LoVo (cell line): Measurements from ENCODE around the gene GATAD2A.
"Not testable (repeated sequence)": the region's sequence is repeated elsewhere in the genome, so short reads cannot be mapped to it uniquely, and the experiment has no call there.

Experiments used
- DNase-seq: peaks from one replicate; pipeline ENCODE4 v3.0.0-alpha.2; 2016; ENCODE audit warnings: low spot score

GATAD2A gene

DNA sequence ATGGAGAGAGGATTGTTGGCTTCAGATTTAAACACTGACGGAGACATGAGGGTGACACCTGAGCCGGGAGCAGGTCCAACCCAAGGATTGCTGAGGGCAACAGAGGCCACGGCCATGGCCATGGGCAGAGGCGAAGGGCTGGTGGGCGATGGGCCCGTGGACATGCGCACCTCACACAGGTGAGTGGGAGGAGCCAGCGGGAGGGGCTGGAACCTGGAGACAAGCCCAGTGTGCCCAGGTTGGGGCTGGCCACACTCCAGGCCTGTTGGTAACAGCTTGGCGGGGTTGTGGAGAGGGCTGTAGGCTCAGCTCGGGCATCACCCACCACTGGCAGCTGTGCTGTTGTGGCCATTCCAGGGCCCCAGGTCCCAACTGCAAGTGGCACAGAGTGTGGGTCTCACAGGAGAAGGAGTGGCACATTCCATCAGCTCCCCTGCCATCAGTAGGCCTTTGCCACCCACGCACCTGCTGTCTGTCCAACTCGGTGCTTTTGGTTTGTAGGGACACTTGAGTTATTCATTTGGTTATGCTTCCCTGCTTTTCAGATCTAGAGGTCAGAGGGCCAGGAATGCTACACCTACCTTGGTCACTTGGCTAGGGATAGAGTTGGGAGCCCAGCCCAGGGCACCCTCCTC is 60.1 kb downstream of the GATAD2A start:
- DNase-seq = no peak

DNA sequence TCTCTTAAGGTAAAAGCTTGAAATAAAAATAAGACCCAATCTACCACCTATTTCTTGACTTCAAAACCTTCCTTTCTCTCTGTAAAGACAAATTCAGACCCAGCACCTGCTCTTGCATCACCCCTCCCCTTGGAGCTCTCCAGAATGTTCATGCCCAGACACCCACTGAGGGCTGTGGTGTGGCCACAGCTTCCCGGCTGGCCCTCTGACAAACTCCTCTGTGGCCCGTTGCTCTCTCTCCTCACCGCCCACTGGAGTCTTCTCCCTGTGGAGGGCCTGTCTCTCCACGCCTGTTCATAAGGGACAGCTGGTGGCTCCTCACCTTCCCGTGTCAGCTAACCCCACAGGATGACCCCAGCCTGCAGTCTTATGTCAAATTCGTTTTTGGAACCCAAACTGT is 60.7 kb downstream of the GATAD2A start:
- DNase-seq = no peak

DNA sequence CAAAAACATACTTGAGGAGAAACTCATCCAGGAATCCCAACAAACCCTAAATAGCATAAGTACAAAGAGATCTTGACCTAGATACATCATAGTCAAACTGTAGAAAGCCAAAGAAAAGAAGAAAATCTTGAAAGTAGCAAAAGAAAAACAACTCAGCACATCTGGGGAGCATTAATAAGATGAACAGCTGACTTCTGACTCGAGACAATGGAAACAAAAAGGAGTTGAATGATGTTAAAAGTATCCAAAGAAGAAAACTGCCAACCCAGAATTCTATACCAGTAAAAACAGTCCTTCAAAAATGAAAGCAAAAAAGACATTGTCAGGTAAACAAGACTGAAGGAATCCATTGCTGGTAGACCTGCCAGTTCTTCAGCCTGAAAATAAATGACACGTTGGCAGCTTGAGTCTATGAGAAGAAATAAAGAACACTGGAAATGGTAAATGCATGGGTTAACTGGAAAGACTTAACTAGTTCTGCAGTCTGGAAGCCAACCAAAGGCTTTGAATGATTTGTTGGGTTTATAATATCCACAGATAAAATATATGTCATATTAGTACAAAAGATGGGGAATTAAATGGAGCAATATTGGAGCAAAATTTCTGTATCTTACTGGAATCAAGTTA is 63.1 kb downstream of the GATAD2A start:
- DNase-seq = no peak

DNA sequence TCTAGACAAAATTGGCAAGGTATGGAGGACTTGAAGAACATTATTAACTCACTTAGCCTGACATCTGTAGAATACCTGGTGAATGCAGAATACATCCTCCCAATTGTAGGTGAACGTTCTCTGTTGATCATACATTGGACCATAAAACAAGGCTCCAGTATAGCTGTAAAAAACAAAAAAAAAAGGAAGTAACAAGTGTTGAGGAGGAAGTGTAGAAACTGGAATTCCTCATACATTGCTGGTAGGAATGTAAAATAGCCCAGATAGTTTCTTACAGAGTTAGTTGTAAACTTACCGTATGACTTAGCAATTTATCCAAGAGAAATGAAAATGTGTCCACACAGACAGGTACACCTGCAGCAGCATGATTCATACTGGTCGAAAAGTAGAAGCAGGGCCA is 65.1 kb downstream of the GATAD2A start:
- DNase-seq = no peak

DNA sequence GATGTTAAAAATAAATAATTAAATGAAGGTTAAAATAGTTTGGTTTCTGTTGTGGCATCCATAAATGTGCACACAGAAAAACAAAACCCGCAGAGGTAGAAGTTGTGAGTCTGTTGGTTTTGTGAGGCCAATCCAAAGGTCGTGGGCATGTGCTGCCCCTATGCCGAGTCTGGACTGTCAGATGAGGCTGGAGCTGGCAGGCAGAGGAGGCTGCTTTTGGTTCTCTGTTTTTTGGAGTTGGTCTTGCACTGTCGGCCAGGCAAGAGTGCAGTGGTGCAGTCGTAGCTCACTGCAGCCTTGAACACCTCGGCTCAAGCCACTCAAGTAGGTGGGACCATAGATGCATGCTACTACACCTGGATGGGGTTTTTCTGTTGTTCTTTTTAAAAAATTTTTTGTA is 66.2 kb downstream of the GATAD2A start:
- no peak for DNase-seq

DNA sequence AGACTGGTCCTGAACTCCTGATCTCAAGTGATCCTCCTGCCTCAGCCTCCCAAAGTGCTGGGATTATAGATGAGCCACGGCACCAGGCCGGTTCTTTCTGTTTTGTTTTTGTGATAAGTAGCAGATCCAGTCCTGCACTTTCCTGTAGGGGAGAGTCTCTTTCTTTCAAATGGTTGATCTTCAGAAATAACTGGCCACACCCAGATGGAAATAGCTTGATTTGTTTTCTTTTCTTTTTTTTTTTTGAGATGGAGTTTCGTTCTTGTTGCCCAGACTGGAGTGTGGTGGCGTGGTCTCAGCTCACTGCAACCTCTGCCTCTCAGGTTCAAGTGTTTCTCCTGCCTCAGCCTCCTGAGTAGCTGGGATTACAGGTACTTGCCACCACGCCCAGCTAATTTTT is 66.6 kb downstream of the GATAD2A start:
- not testable (repeated sequence) for DNase-seq

DNA sequence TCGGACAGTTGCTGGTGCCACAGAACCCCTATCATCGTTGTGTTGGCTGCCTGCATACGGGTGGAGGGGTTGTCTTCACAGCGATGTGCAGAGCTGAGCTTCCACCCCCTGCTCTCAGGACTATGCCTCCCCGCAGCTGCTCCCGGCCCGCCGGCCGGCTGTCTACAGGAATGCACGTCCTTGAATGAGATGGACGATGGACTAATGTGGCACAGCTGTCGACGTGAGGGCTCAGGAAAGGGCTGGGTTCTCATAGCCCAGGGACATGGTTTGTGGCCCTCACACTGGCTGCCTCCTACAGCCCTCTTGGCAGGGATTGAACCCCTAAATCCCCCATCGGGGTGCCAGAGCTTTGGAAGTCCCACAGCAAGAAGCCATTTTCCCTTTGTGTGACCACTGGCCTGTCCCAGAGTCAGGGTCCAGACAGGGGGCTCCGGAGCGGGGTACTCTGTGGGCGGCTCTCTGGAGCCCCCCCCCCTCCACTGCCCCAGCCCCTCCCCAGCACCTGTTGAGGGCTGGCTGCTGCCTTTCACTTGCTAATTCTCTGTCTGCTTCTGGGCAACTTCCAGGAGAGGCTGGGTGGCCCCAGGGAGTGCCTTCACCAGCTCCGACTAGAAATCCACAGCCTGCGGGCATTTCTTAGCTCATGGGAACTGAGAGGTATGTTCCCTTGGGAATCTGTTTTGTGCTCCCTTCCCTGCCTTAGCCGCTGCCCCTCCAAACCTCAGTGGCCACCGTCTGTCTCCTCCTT is 69.7 kb downstream of the GATAD2A start:
- DNase-seq = no peak

DNA sequence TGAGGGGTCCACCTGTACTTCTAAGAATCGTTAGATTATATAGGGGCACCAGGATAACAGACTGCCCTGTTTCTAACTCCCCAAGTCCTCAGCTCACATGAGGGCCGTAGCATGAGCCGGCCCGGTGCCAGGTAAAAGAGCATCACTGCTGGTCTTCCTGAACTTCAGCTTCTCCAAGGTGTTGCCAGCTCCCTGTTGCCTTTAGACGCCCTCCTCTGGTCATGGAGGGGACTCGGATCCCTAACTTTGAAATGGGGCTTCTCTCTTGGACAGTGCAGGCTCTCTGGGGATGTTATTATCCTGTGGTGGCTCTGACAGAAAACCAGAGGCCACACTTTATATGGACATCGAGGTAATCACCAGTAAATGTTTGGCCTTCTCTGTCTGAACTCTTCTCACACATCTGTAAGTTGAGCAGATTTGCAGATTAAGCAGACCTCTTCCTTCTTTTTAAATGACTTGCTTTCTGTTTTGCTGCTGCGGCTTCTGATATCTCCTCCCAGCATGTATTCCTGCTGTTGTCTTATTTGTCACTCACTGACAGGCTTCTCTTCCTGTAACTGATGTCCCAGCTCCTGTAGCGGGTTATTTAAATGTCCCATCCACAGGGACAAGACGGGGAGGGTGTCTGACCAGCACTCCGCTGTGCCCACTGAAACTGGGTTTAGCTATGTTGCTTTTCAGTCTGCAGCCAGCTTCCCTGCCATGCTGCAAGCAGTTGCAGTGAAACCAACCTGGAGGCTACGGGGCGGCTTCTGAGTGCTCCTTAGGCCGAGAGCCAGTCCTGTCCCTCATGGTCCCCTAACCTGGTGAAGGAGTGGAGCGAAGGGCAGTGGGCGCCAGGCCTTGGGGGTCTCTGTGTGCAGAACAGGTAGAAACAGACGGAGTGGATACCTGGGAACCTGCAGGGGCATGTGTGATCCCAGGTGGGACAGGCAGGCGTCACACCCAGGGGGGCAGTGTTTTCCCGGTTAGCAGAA is 70.7 kb downstream of the GATAD2A start:
- DNase-seq = no peak

DNA sequence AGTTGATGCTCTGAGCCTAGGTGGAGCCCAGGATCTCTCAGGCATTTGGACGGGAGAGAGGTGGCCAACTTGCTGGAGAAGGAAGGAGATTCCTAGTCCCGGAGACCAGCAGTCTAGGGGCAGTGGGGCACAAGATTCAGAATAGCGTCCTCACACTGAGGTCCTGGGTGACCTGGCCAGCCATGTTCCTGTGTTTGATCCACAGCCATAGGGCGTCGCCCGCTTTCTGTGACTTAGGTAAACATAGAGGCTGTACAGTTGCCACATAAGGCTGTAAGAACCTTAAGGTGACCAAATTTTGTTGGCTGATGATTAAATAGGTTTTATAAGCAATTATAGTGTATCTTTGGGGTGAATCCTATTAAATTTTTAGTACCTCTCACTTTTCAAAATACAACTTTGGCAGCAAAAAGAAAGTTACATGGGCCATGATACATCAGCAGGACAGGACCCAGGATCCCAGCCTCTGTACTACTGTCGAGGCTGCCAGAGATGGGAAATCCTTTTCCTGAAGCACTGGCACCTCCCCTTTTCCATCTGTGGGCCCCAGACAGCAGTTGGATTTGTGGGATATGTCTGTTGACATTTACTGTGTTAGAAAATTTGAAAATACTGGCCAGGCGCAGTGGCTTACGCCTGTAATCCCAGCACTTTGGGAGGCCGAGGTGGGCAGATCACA is 72.4 kb downstream of the GATAD2A start:
- DNase-seq = peak; percentile 23

DNA sequence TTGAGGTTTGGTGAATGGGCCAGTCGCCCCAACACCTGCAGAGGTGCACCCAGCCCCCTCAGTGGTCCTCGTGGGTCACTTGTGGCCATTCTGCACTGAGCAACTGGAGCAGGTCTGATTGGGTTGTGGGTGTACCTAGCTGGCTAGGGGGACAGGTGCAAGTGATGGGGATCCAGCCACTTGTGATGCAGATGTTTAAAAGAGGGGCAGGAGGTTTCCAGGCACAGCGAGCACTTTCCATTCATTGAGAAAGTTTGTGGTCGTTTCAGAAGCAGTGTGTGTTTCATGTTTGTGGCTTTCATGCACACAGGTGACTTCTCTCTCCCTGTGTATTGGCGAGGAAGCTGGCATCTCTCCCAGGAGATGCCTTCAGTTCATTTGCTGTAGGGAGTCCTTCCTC is 75.2 kb downstream of the GATAD2A start:
- no peak for DNase-seq

DNA sequence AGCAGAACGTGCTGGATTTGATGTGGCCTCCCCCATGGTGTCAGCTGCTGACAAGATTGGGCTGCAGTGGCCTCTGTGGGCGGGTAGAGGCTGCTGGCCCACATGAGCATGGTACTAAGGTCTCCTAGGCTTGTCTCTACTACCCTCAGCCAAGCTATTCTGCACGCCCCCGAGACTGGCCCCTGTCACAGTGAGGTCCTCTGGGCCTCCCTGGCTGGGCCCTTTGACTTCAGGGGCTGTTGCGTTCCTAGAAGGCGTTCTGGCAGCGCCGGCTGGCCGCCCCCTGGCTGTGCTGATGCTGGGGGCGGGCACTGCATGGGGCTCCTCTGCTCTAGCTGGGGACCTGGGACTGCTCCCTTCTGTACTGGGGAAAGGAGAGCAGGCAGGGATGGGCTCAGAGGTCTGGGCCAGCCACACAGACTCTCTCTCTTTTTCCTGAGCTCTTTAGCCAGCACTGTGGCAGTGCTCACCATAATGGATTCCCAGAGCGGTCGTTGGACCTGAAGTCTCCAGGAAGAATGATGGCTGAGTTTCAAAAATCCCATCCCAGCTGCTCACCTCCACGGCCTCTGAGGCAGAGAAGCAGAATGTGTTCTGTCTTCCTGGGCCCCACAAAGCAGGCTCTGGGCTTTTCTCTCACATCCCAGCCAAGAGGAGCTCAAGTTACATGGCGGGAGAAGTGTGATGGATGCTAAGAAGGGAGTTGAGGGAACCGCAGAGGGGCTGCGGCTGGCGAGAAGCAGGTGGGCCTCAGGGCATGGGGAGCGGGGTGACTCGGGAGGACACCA is 77.5 kb downstream of the GATAD2A start:
- no peak for DNase-seq

DNA sequence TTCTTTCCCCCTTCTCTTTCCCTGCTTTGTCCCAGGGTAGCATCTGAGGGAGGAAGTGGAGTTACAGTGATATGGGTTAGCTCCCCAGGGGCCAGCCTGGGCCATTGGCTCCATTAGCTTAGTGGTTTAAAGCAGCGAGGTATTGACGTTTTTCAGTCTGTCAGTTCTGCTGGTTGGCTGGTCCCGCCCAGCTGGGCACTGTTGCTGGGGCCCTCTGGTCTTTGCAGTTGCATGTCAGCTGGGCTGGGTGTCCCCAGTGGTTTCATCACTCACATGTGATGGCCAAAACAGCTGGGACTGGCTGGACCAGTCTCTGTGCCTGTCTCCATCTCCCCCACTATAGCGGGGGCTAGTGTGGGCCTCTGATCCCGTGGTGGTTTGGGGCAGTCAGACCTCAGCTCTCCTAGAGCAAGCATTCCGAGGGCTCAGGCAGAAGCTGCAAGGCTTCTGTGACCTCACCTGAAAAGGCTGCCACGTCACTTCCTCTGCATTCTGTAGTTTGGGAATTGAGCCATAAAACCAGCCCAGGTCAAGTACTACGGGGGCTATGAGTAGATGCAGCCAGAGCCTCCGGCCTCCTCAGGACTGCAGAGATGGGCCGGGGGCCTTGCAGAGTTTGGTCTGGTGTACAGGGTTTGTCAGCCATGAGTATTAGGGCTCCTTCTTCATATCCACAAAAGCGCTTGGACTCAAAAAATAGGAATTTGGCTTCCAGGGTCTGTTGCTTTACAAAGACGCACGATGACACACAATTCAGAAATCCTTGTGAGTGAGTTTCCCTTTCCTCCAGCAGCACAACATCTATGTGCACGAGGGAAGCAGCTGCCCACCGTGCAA is 79.9 kb downstream of the GATAD2A start:
- no peak for DNase-seq

DNA sequence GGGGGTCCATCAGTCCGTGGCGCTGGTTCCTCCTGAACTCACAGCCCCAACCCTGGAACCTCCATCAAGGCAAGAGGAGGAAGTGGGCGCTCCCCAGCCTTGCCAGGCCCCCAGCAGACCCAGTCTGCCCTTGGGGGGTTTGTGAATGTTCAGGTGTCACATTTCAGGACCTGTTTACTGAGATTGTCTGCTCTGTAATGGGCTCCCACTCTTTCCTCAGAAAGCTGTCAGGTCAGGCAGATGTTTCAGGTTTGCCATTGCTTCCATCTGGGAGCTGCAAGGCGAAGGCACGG is 80.5 kb downstream of the GATAD2A start:
- no peak for DNase-seq

DNA sequence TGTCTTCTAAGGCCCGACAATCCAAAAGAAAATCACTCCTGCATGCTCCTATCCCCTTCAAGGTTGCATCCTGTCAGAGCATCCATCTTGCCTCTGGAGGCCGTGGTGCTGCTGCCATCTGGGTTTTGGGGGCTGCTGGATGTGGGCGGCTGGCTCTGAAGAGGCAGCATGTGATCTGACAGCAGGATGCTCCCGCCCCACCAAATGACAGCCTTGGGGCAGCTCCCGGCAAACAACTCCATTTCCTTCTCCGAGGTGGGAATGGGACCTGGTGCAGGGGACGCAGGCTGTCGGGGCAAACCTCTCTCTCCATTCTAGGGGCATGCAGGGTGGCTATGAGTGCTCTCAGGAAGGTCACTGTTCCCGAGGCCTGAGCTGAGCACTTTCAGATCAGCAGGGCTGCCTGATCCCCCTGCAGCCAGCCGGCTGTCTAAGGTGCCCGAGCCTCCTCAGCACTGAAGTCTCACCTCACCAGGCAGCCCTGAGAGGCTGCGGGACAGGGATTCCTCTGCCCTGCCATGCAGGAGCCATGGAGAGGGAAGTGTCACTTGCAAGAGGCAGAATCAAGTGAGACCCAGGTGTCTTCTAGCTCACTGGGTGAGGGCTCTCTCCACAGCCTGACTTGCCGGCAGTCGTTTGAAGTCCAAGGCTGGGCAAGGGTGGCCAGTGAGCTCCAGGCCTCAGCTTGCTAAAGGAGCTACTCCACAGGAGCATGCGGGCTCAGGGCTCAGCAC is 81.0 kb downstream of the GATAD2A start:
- no peak for DNase-seq

DNA sequence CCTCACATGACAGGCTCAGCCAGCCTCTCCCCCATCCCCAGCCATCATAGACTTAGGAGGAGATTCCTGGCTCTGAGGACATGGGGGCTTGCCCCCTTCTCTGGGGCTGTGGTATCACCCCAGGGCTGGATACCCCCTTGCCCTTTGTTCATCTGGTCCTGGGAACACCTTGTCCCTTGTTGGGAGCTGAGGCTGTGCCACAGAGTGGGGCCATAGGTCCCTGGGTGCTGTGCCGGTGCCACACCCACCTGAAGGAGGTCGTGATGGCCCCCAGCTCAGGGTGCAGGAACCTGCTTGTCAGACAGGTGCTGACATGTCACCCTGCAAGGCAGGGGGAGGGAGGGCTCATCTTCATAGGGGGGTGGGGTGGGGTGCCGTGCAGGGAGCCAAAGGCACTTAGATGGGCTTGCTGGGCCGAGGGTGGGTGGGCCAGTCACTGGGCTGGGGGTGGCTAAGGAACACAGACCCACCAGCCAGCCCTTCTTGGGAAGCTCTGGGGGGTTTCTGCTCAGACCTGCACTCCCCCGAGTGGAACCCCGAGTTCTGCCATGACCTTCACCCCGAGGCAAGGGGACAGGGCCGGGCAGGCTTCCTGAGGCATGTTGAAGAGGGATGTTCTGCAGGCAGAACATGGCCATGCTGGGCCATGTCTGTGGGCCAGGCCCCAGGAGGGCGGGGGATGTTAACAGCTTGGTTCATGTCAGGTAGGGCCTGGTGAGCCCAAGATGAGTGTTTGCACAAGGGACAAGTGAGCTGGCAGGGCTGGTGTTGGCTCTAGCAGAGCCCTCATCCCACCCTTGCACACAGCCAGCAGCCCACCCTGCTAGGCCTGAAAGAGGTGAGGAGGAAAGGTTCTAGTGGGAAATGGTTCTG is 81.8 kb downstream of the GATAD2A start:
- no peak for DNase-seq

DNA sequence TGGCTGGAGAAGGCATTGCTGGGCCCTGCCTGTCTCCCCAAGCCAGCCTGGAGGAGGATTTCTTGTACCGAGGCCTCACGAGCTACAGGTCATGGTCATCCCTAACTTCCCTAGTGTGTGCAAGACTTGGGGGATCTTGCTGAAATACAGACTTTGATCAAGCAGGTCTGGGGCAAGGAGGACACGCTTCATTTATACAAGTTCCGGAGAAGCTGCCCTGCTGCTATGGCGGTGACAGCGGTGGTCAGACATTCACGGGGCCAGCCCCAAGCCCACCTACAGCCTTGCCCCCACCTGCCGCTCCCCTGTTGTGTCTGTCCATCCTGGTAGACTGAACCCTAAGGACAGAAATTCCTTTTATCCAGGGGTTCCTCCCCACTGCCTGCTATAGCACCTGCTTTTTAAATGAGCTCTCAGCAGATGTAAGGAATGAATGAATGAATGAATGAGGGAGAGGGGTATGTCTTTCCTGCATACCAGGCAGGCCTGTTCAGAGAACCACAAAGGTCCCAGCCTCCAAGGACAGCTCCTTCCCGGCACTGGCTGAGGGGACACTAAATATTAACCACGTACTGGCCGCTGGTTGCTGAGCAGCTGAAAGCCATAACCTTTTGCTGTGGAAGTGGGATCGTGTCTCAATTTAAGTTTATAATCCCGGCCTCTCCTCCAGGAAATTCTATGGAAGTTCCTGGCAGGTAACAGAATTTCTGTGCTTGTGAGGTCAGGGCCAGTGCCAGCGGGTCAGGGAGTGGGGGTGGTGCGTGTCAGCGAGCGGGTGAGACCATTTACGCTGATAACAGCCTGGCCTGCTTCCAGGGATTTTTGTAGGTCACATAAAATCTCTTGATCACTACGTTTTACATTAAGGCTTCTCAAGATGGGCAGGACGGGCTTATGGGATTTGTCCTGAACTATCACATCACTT is 82.7 kb downstream of the GATAD2A start:
- DNase-seq = no peak
